ENCODE data around the gene BTD. TPM values are rescaled to one million over a fixed set of nuclear protein-coding genes. Genes with fewer than 3 reads are reported as not detected.
A peak's percentile ranks its signal among the peaks of the same experiment; 100 is the strongest.

BTD gene
- polyA plus RNA-seq, 3 donors = 6.5 to 45.0 (median 21.6) TPM

- no peak overlapping the region for H3K27ac ChIP-seq (ENCODE audit: low read depth, low read length)
- WGBS, 3 donors = 95 to 97% (median 96%) methylated on average over 4 of the region's 4 CpGs
These were observed 30.7 kb downstream of the BTD start for GRCh38 chr3:15632212-15632580.

- WGBS, 3 donors = 68 to 92% (median 87%) methylated on average over 5 of the region's 5 CpGs
- no peak overlapping the region for H3K27ac ChIP-seq (ENCODE audit: low read depth, low read length)
These were observed 31.6 kb downstream of the BTD start for GRCh38 chr3:15633159-15633558.

GRCh38 chr3:15633766-15634598 lies 32.4 kb downstream of the BTD start:
- peak overlapping the region; percentile 20 for H3K27ac ChIP-seq (ENCODE audit: low read depth, low read length)
- 16 to 36% (median 30%) methylated on average over 4 of the region's 4 CpGs for WGBS, 3 donors

GRCh38 chr3:15634671-15635070 lies 33.1 kb downstream of the BTD start:
- no peak overlapping the region for H3K27ac ChIP-seq (ENCODE audit: low read depth, low read length)
- 64 to 71% (median 68%) methylated on average over 2 of the region's 2 CpGs for WGBS, 3 donors

GRCh38 chr3:15635121-15635661 lies 33.6 kb downstream of the BTD start:
- no peak overlapping the region for H3K27ac ChIP-seq (ENCODE audit: low read depth, low read length)
- WGBS, 3 donors = 57 to 75% (median 61%) methylated on average over 13 of the region's 13 CpGs

- WGBS, 3 donors = 48 to 83% (median 51%) methylated on average over 14 of the region's 14 CpGs
- no peak overlapping the region for H3K27ac ChIP-seq (ENCODE audit: low read depth, low read length)
These were observed 34.6 kb downstream of the BTD start for GRCh38 chr3:15636028-15636709.

- H3K27ac ChIP-seq (ENCODE audit: low read depth, low read length) = no peak overlapping the region
These were observed 35.8 kb downstream of the BTD start for GRCh38 chr3:15637131-15637951.

GRCh38 chr3:15638193-15638890 lies 36.8 kb downstream of the BTD start:
- no peak overlapping the region for H3K27ac ChIP-seq (ENCODE audit: low read depth, low read length)
- 80 to 89% (median 80%) methylated on average over 6 of the region's 6 CpGs for WGBS, 3 donors

More at GRCh38 chr3:15637131-15637951, 35.8 kb downstream of the BTD start:
- WGBS, 3 donors = 70 to 74% (median 73%) methylated on average over 7 of the region's 7 CpGs

GRCh38 chr3:15638891-15639262 lies 37.3 kb downstream of the BTD start:
- WGBS, 3 donors = 87 to 96% (median 94%) methylated on average over 1 of the region's 1 CpG
- no peak overlapping the region for H3K27ac ChIP-seq (ENCODE audit: low read depth, low read length)

- H3K27ac ChIP-seq (ENCODE audit: low read depth, low read length) = no peak overlapping the region
- 85 to 95% (median 85%) methylated on average over 6 of the region's 6 CpGs for WGBS, 3 donors
These were observed 43.7 kb downstream of the BTD start for GRCh38 chr3:15645246-15645645.

- 69 to 84% (median 70%) methylated on average over 18 of the region's 18 CpGs for WGBS, 3 donors
- no peak overlapping the region for H3K27ac ChIP-seq (ENCODE audit: low read depth, low read length)
These were observed 44.4 kb downstream of the BTD start for GRCh38 chr3:15645740-15646501.

- H3K27ac ChIP-seq (ENCODE audit: low read depth, low read length) = peak overlapping the region; percentile 21
- WGBS, 3 donors = 29 to 53% (median 32%) methylated on average over 13 of the region's 13 CpGs
These were observed 45.4 kb downstream of the BTD start for GRCh38 chr3:15646851-15647511.

- peak overlapping the region; percentile 45 for H3K27ac ChIP-seq (ENCODE audit: low read depth, low read length)
- WGBS, 3 donors = 28 to 30% (median 29%) methylated on average over 4 of the region's 4 CpGs
These were observed 46.1 kb downstream of the BTD start for GRCh38 chr3:15647611-15648167.

GRCh38 chr3:15649341-15649740 lies 47.8 kb downstream of the BTD start:
- no peak overlapping the region for H3K27ac ChIP-seq (ENCODE audit: low read depth, low read length)
- 88 to 99% (median 96%) methylated on average over 3 of the region's 3 CpGs for WGBS, 3 donors

GRCh38 chr3:15649858-15650257 lies 48.3 kb downstream of the BTD start:
- 93 to 94% (median 94%) methylated on average over 5 of the region's 5 CpGs for WGBS, 3 donors
- no peak overlapping the region for H3K27ac ChIP-seq (ENCODE audit: low read depth, low read length)

- H3K27ac ChIP-seq (ENCODE audit: low read depth, low read length) = no peak overlapping the region
- 78 to 86% (median 80%) methylated on average over 8 of the region's 8 CpGs for whole genome bisulfite sequencing, 3 donors
These were observed 49.9 kb downstream of the BTD start for GRCh38 chr3:15651396-15651795.

GRCh38 chr3:15653321-15653720 lies 51.8 kb downstream of the BTD start:
- H3K27ac ChIP-seq (ENCODE audit: low read depth, low read length) = no peak overlapping the region
- WGBS, 3 donors = 88 to 96% (median 95%) methylated on average over 3 of the region's 3 CpGs

All from adipose tissue (tissue), 3 donors.